Vagina (tissue), 2 donors: Measurements from ENCODE around the gene RNF4. TPM values are rescaled to one million over a fixed set of nuclear protein-coding genes. Genes with fewer than 3 reads are reported as not detected.

Experiments used
- DNase-seq, 2 donors: peaks; one replicate each; pipeline ENCODE4 v3.0.0-alpha.2; 2017; ENCODE audit errors: extremely low spot score in 2 of 2
- H3K27ac ChIP-seq: fragments of 200-600 bp; sonication (generic); one replicate; pipeline ENCODE4 v1.5.1; 2019
- H3K27me3 ChIP-seq: fragments of 200-600 bp; sonication (generic); one replicate; pipeline ENCODE4 v1.5.1; 2019
- H3K36me3 ChIP-seq, 2 donors: fragments of 200-600 bp; sonication (generic); one replicate each; pipeline ENCODE4 v1.5.1; 2017 to 2019
- H3K4me1 ChIP-seq: fragments of 200-600 bp; sonication (generic); one replicate; pipeline ENCODE4 v1.5.1; 2019
- H3K4me3 ChIP-seq, 2 donors: fragments of 200-600 bp; sonication (generic); 1 replicate in 1 of 2; 2 replicates in 1 of 2; pipeline ENCODE4 v1.5.1; 2016 to 2019
- H3K9me3 ChIP-seq: fragments of 200-600 bp; sonication (generic); one replicate; pipeline ENCODE4 v1.5.1; 2019
- POLR2A ChIP-seq, 2 donors: fragments of 450-650 bp; IDR thresholded peaks; one replicate each; pipeline ENCODE4 v1.6.1; 2017; ENCODE audit warnings: antibody characterized with exemption in 2 of 2, mild to moderate bottlenecking in 2 of 2, moderate library complexity in 2 of 2
- POLR2AphosphoS5 ChIP-seq, 2 donors: sonication (generic); formaldehyde crosslinking; IDR thresholded peaks; one replicate each; pipeline ENCODE4 v1.9.0; 2017; ENCODE audit warnings: antibody characterized with exemption in 2 of 2, mild to moderate bottlenecking in 2 of 2, low read depth in 1 of 2; ENCODE audit not compliant: insufficient read depth in 1 of 2
- intact Hi-C: fragments of 100-400 bp; cut with DNase I; formaldehyde crosslinking; loops from one replicate; pipeline ENCODE4 v1.15.1; 2023
- total RNA-seq: library from RNA; depleted of rRNA; stranded (reverse); fragments of >200 nt; gene quantifications from one replicate; pipeline ENCODE4 v1.2.3, GENCODE V29; 2016
- TF ChIP-seq, protein P1 (sequence below), 3 experiments: fragments of 450-650 bp in 2 of 3; fragments of 200-600 bp in 1 of 3; sonication (generic) in 1 of 3; IDR thresholded peaks; one replicate each; pipeline ENCODE4 v1.5.1; 2017 to 2019; ENCODE audit warnings: antibody characterized with exemption in 3 of 3, mild to moderate bottlenecking in 2 of 3, moderate library complexity in 2 of 3

Gene RNF4
- total RNA-seq, 1 donor from 2014 or later: 30.2 TPM

DNA sequence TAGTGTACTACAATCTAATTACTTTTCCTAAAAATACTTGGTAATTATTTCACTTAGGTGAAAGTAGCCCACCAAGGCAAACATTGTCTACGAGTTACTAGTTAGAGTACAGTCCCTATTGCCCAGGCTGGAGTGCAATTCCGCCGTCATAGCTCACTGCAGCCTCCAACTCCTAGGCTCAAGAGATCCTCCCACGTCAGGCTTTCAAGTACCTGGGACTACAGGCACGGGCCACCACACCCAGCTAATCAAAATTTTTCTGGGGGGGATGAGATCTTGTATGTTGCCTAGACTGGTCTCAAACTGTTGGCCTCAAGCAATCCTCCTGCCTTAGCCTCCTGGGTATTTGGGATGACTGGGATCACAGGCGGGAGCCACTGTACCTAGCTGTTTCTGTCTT is 89.4 kb downstream of the RNF4 start:
- H3K4me1 ChIP-seq: peaks cover 61% of the 10 kb centered on the region
- H3K9me3 ChIP-seq: no peaks in the 10 kb centered on the region
- H3K4me3 ChIP-seq: no peak overlapping the region
- TF ChIP-seq POLR2AphosphoS5 (IDR thresholded peaks at IDR 0.05; ENCODE audit: insufficient read depth in 1 of 2, low read depth in 1 of 2): no peak
- TF ChIP-seq POLR2A (IDR thresholded peaks at IDR 0.05): no peak
- TF ChIP-seq, protein P1, sequence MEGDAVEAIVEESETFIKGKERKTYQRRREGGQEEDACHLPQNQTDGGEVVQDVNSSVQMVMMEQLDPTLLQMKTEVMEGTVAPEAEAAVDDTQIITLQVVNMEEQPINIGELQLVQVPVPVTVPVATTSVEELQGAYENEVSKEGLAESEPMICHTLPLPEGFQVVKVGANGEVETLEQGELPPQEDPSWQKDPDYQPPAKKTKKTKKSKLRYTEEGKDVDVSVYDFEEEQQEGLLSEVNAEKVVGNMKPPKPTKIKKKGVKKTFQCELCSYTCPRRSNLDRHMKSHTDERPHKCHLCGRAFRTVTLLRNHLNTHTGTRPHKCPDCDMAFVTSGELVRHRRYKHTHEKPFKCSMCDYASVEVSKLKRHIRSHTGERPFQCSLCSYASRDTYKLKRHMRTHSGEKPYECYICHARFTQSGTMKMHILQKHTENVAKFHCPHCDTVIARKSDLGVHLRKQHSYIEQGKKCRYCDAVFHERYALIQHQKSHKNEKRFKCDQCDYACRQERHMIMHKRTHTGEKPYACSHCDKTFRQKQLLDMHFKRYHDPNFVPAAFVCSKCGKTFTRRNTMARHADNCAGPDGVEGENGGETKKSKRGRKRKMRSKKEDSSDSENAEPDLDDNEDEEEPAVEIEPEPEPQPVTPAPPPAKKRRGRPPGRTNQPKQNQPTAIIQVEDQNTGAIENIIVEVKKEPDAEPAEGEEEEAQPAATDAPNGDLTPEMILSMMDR (IDR thresholded peaks at IDR 0.05): no peak
- intact Hi-C loops: no loop called here
- no peak overlapping the region for H3K27ac ChIP-seq
- H3K27me3 ChIP-seq: no peaks in the 10 kb centered on the region
- DNase-seq: no peak
- no peaks in the 10 kb centered on the region for H3K36me3 ChIP-seq

DNA sequence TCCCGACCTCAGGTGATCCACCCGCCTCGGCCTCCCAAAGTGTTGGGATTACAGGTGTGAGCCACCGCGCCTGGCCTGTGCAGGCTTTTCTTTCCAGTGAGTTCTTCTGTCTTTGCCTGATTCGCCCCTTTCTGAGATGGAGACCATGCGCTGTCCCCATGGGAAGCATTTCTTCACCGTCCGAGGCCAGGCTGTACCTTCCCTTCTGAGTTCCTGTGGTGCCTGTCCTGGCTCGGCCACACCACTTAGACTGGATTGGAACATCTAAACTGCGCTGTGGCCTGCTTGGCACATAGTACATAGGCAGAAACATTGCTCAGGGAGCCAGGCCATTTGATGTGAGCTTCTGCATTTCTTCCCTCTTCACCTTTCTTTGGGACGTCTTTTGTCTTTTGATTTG is 91.3 kb downstream of the RNF4 start:
- intact Hi-C loops: no loop called here
- TF ChIP-seq, protein P1 (IDR thresholded peaks at IDR 0.05): no peak
- no peak for TF ChIP-seq POLR2A (IDR thresholded peaks at IDR 0.05)
- TF ChIP-seq POLR2AphosphoS5 (IDR thresholded peaks at IDR 0.05; ENCODE audit: insufficient read depth in 1 of 2, low read depth in 1 of 2): no peak
- DNase-seq: no peak
- Histone ChIP-seq H3K9me3 (no peaks in the 10 kb centered on the region), H3K4me3 (no peak overlapping the region), H3K27ac (no peak overlapping the region), H3K36me3 (no peaks in the 10 kb centered on the region), H3K4me1 (peaks cover 55% of the 10 kb centered on the region), H3K27me3 (no peaks in the 10 kb centered on the region)

Other genes starting within 250 kb of the RNF4 start
- 9.6 TPM for gene HAUS3, start 227.0 kb upstream of the RNF4 start, total RNA-seq
- gene POLN, start 227.0 kb upstream of the RNF4 start, total RNA-seq: 3.9 TPM
- gene MXD4, start 207.0 kb upstream of the RNF4 start, total RNA-seq: 27.5 TPM
- 11.3 TPM for gene ZFYVE28, start 50.5 kb upstream of the RNF4 start, total RNA-seq
- gene CFAP99, start 50.2 kb upstream of the RNF4 start, total RNA-seq: not detected
- 31.4 TPM for gene FAM193A, start 67.5 kb downstream of the RNF4 start, total RNA-seq